ENCODE measurements around the gene NLGN4X.

Gene NLGN4X

DNA sequence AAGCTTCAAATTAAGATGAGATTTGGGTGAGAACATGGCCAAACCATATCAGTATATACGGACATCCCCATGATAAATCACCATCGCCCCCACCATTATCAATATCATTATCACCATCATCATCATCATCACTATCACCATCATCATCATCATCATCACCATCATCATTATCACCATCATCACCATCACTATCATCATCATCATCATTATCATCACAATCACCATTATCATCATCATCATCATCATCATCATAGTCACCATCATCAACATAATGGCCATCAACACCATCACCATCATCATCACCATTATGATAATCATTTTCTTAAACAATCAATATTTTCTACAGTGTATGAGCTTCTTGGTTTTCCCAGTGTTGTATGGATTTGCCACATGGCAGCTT lies 360.9 kb downstream of the NLGN4X start:
- no peak overlapping the region for H3K9ac ChIP-seq (ENCODE audit: low read length)
- H3K9me2 ChIP-seq (replicated peaks; ENCODE audit: insufficient read depth, low read length), result no peaks in the 10 kb centered on the region
- H4K20me1 ChIP-seq (ENCODE audit: low read depth, low read length), result no peaks in the 10 kb centered on the region
- no peaks in the 10 kb centered on the region for H3K79me2 ChIP-seq (ENCODE audit: insufficient read depth, low read length)
- H3K4me3 ChIP-seq (ENCODE audit: insufficient read depth, low read length, poor library complexity, severe bottlenecking), result no peak overlapping the region
- H3K4me2 ChIP-seq (ENCODE audit: low read depth, low read length, poor library complexity, severe bottlenecking), result no peak overlapping the region
- no peak overlapping the region for H3K27ac ChIP-seq (ENCODE audit: low read depth, low read length)
- no peaks in the 10 kb centered on the region for H3K9me3 ChIP-seq (ENCODE audit: insufficient read depth, low read length)
- H3F3A ChIP-seq (ENCODE audit: insufficient read depth), result no peaks in the 10 kb centered on the region
- no peaks in the 10 kb centered on the region for H3K36me3 ChIP-seq (ENCODE audit: low read length)
- no peak for TF ChIP-seq EZH2phosphoT487 (conservative IDR thresholded peaks at IDR 0.05; ENCODE audit: low read length)
- TF ChIP-seq, protein P1, sequence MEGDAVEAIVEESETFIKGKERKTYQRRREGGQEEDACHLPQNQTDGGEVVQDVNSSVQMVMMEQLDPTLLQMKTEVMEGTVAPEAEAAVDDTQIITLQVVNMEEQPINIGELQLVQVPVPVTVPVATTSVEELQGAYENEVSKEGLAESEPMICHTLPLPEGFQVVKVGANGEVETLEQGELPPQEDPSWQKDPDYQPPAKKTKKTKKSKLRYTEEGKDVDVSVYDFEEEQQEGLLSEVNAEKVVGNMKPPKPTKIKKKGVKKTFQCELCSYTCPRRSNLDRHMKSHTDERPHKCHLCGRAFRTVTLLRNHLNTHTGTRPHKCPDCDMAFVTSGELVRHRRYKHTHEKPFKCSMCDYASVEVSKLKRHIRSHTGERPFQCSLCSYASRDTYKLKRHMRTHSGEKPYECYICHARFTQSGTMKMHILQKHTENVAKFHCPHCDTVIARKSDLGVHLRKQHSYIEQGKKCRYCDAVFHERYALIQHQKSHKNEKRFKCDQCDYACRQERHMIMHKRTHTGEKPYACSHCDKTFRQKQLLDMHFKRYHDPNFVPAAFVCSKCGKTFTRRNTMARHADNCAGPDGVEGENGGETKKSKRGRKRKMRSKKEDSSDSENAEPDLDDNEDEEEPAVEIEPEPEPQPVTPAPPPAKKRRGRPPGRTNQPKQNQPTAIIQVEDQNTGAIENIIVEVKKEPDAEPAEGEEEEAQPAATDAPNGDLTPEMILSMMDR (IDR thresholded peaks at IDR 0.05; ENCODE audit: insufficient read depth, low read length, poor library complexity, severe bottlenecking), result no peak
- H2AFZ ChIP-seq (ENCODE audit: low read depth, low read length, severe bottlenecking), result no peak overlapping the region
- no peaks in the 10 kb centered on the region for H3K27me3 ChIP-seq (ENCODE audit: low read length)

DNA sequence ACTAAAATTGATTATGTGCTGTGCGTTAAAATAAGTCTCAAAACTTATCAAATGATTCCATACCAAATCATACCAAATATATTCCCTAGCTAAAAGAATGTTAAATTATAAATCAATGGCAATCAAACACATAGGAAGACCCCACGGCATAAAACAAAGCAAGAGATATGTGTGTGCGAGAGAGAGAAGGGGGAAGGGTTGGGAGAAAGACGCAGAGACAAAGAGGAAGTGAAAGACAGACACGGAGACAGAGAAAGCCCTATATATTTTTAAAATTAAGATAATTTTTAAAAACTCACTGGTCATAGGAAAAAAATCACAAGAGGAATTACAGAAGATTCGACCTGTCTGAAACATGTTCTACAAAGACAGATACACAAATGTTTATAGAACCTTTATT lies 371.4 kb downstream of the NLGN4X start:
- TF ChIP-seq, protein P1 (IDR thresholded peaks at IDR 0.05; ENCODE audit: insufficient read depth, low read length, poor library complexity, severe bottlenecking), result no peak
- no peak for TF ChIP-seq EZH2phosphoT487 (conservative IDR thresholded peaks at IDR 0.05; ENCODE audit: low read length)
- Histone ChIP-seq H3K79me2 (ENCODE audit: insufficient read depth, low read length) (no peaks in the 10 kb centered on the region), H3K27ac (ENCODE audit: low read depth, low read length) (no peak overlapping the region), H4K20me1 (ENCODE audit: low read depth, low read length) (no peaks in the 10 kb centered on the region), H3K4me2 (ENCODE audit: low read depth, low read length, poor library complexity, severe bottlenecking) (no peak overlapping the region), H3F3A (ENCODE audit: insufficient read depth) (no peaks in the 10 kb centered on the region), H3K36me3 (ENCODE audit: low read length) (no peaks in the 10 kb centered on the region), H3K9ac (ENCODE audit: low read length) (no peak overlapping the region), H3K27me3 (ENCODE audit: low read length) (no peaks in the 10 kb centered on the region), H3K9me2 (replicated peaks; ENCODE audit: insufficient read depth, low read length) (no peaks in the 10 kb centered on the region), H3K4me3 (ENCODE audit: insufficient read depth, low read length, poor library complexity, severe bottlenecking) (no peak overlapping the region), H3K9me3 (ENCODE audit: insufficient read depth, low read length) (no peaks in the 10 kb centered on the region), H2AFZ (ENCODE audit: low read depth, low read length, severe bottlenecking) (no peak overlapping the region)

DNA sequence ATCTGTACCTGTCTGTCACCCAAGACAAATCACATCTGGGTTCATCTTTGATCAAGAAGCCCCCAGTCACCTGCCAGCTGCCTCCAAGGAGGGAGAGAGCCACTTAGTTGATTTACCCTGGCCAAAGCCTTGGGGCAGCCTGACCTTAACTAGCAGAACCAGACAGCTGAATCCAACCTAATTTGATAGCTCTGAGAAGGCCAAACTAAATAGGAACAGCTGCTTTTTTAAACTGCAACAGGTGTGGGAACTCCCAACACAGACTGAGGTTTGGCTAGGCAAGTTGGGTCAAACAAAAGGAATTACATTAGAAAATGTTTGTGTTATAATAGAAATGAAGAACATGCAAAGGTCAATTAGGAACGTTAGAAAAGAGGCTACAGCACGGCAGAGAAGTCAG lies 375.7 kb downstream of the NLGN4X start:
- Histone ChIP-seq H3K27me3 (ENCODE audit: low read length) (no peaks in the 10 kb centered on the region), H3K9me3 (ENCODE audit: insufficient read depth, low read length) (no peaks in the 10 kb centered on the region), H3K36me3 (ENCODE audit: low read length) (no peaks in the 10 kb centered on the region), H3K9me2 (replicated peaks; ENCODE audit: insufficient read depth, low read length) (no peaks in the 10 kb centered on the region), H3K9ac (ENCODE audit: low read length) (no peak overlapping the region), H3F3A (ENCODE audit: insufficient read depth) (no peaks in the 10 kb centered on the region), H3K4me3 (ENCODE audit: insufficient read depth, low read length, poor library complexity, severe bottlenecking) (no peak overlapping the region), H4K20me1 (ENCODE audit: low read depth, low read length) (no peaks in the 10 kb centered on the region), H3K4me2 (ENCODE audit: low read depth, low read length, poor library complexity, severe bottlenecking) (no peak overlapping the region), H2AFZ (ENCODE audit: low read depth, low read length, severe bottlenecking) (no peak overlapping the region), H3K27ac (ENCODE audit: low read depth, low read length) (no peak overlapping the region), H3K79me2 (ENCODE audit: insufficient read depth, low read length) (no peaks in the 10 kb centered on the region)
- no peak for TF ChIP-seq EZH2phosphoT487 (conservative IDR thresholded peaks at IDR 0.05; ENCODE audit: low read length)
- TF ChIP-seq, protein P1 (IDR thresholded peaks at IDR 0.05; ENCODE audit: insufficient read depth, low read length, poor library complexity, severe bottlenecking), result no peak

Data from SU-DHL-6 (cell line).